K562 treated with DMSO at 1 percent for 24 hours (cell line): ENCODE data around the gene CRYBG3. TPM values are rescaled to one million over a fixed set of nuclear protein-coding genes. Genes with fewer than 3 reads are reported as not detected.

ENCODE experiments used
- total RNA-seq: library from RNA; unstranded; fragments of 300-600 nt; gene quantifications from 2 replicates; pipeline ENCODE4 v1.2.3, GENCODE V29; 2022; ENCODE audit warnings: low read depth; ENCODE audit not compliant: insufficient read depth

The CRYBG3 gene
- 0.07 and 0.35 TPM in 2 replicates for total RNA-seq

GRCh38 chr3:97821774-97822358 lies at the start of gene CRYBG3:
Gene CRYBG3 (plus strand): TSS chr3:97822011. CDS start chr3:97822207, 196 bp downstream.

GRCh38 chr3:97971679-97972567 lies 150.1 kb downstream of the CRYBG3 start, which contains the start of gene RIOX2:
Gene RIOX2 (minus strand): TSS chr3:97972431. CDS start chr3:97967593, 4,838 bp downstream.

Other genes with a start within 250 kb of the CRYBG3 start
- 2.8 and 3.5 TPM in 2 replicates for gene ARL6, start 57.3 kb upstream of the CRYBG3 start, total RNA-seq
- gene RIOX2, start 150.4 kb downstream of the CRYBG3 start, total RNA-seq, result 7.2 and 10.7 TPM in 2 replicates
- not detected in 2 replicates for gene GABRR3, start 213.3 kb downstream of the CRYBG3 start, total RNA-seq